Measurements from ENCODE around the gene PFKP.

Gene PFKP

DNA sequence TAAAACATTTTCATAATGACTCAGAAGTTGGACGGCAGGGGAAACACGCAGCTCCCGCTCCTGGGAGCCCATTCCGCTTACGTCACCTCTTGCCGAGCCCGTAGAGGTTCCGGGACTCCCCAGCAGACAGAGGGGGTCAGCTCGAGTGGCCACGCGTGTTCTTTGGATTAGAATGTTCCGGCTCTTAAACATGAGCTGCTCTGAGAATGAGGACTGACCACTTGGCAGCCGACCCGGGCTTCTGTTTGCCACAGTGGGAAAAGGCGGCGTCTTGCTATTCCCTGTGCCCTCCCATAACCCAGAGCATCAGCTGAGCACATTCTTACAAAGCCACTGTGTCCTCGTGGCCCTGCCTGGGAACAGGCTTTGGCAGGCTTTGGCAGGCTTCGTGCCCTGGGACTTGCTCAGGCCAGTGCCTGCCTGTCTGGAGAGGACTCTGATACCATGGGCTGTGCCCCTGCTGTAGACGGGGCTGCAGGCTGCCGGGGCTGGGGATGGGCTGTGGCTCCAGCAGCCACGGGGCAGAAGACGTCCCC lies 40.1 kb downstream of the PFKP start:
- peak overlapping the region; percentile 4; the same call in 1 of the 2 replicates for H3K4me3 ChIP-seq (ENCODE audit: control insufficient read depth, low read depth, low read length)
- DNase-seq (ENCODE audit: low read depth), result peak; percentile 90
- TF ChIP-seq, protein P1, sequence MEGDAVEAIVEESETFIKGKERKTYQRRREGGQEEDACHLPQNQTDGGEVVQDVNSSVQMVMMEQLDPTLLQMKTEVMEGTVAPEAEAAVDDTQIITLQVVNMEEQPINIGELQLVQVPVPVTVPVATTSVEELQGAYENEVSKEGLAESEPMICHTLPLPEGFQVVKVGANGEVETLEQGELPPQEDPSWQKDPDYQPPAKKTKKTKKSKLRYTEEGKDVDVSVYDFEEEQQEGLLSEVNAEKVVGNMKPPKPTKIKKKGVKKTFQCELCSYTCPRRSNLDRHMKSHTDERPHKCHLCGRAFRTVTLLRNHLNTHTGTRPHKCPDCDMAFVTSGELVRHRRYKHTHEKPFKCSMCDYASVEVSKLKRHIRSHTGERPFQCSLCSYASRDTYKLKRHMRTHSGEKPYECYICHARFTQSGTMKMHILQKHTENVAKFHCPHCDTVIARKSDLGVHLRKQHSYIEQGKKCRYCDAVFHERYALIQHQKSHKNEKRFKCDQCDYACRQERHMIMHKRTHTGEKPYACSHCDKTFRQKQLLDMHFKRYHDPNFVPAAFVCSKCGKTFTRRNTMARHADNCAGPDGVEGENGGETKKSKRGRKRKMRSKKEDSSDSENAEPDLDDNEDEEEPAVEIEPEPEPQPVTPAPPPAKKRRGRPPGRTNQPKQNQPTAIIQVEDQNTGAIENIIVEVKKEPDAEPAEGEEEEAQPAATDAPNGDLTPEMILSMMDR (IDR thresholded peaks at IDR 0.05; ENCODE audit: control insufficient read depth, insufficient read depth, low read depth, low read length, missing control alignments), result no peak

DNA sequence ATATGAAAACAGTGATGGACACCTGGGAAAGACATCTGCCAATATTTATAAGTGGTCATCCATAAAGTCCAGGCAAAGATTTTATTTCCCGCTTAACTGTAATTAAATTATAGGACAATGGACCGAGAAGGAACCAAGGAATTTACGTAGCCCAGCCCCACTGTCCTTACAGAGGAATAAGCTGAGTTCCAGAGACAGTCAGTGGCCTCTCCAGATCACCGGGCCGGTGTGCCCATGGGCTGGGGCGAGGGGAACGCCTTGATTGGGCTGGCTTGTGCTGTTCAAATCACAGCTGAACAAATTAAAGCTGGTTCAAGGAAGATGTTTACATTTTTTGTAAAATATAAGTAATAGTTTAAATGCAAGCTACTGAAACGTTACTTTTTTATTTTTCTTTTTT lies 40.7 kb downstream of the PFKP start:
- TF ChIP-seq, protein P1 (IDR thresholded peaks at IDR 0.05; ENCODE audit: control insufficient read depth, insufficient read depth, low read depth, low read length, missing control alignments), result no peak
- DNase-seq (ENCODE audit: low read depth), result no peak
- no peak overlapping the region for H3K4me3 ChIP-seq (ENCODE audit: control insufficient read depth, low read depth, low read length)

DNA sequence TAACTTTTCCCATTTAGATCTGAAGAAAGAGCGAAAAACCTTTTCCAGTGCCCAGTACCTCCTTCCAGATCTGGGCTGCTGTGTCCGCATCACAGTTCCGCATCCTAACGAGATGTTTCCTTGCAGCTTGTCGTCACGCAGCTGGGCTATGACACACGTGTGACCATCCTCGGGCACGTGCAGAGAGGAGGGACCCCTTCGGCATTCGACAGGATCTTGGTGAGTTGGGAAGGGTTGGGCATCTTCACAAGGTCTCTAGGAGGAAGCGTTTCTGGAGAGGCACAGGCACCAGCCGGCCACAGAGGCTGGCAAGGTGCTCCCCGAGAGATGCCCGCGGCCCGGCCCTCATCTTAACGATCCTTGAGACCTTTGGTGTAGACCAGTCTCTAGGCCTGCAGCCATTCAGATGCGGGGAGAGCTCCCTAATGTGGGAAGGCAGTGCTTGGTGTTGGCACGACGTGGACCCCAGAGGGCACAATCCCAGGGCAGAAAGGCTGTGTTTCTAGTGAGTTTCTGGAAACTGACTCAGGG lies 41.3 kb downstream of the PFKP start:
- TF ChIP-seq, protein P1 (IDR thresholded peaks at IDR 0.05; ENCODE audit: control insufficient read depth, insufficient read depth, low read depth, low read length, missing control alignments), result no peak
- H3K4me3 ChIP-seq (ENCODE audit: control insufficient read depth, low read depth, low read length), result no peak overlapping the region
- DNase-seq (ENCODE audit: low read depth), result no peak

DNA sequence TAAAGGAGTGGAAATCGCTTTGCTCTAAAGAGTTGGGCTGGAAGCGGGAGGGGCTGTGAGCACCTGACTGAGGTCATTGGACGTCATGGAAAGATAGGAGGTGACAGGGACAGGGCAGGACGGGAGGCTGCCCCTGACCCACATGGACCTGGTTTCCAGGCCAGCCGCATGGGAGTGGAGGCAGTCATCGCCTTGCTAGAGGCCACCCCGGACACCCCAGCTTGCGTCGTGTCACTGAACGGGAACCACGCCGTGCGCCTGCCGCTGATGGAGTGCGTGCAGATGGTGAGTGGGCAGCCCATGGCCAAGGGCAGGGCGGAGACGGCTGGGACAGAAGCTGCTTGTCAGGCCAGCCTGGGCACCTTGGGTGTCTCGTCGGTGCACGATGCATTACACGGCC lies 41.8 kb downstream of the PFKP start:
- no peak overlapping the region for H3K4me3 ChIP-seq (ENCODE audit: control insufficient read depth, low read depth, low read length)
- DNase-seq (ENCODE audit: low read depth), result no peak
- TF ChIP-seq, protein P1 (IDR thresholded peaks at IDR 0.05; ENCODE audit: control insufficient read depth, insufficient read depth, low read depth, low read length, missing control alignments), result no peak

DNA sequence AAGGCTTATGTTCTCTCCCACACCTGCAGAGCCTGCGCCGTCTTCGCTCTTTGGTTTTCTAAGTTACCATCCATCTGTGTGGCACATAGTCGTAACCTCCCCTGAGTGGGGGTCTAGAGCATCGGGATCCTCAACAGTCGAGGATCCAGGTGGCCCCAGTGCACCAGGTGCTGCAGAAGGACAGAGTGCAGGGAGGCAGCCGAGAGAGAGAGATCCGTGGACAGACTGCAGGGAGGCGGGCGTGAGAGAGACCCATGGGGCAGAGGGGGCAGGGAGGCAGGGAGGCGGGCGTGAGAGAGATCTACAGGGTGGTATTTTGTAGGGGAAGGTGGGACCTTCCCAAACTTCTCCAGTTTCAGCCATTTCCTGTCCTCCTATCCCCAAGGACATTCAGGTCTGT lies 42.3 kb downstream of the PFKP start:
- no peak for DNase-seq (ENCODE audit: low read depth)
- no peak overlapping the region for H3K4me3 ChIP-seq (ENCODE audit: control insufficient read depth, low read depth, low read length)
- TF ChIP-seq, protein P1 (IDR thresholded peaks at IDR 0.05; ENCODE audit: control insufficient read depth, insufficient read depth, low read depth, low read length, missing control alignments), result no peak

DNA sequence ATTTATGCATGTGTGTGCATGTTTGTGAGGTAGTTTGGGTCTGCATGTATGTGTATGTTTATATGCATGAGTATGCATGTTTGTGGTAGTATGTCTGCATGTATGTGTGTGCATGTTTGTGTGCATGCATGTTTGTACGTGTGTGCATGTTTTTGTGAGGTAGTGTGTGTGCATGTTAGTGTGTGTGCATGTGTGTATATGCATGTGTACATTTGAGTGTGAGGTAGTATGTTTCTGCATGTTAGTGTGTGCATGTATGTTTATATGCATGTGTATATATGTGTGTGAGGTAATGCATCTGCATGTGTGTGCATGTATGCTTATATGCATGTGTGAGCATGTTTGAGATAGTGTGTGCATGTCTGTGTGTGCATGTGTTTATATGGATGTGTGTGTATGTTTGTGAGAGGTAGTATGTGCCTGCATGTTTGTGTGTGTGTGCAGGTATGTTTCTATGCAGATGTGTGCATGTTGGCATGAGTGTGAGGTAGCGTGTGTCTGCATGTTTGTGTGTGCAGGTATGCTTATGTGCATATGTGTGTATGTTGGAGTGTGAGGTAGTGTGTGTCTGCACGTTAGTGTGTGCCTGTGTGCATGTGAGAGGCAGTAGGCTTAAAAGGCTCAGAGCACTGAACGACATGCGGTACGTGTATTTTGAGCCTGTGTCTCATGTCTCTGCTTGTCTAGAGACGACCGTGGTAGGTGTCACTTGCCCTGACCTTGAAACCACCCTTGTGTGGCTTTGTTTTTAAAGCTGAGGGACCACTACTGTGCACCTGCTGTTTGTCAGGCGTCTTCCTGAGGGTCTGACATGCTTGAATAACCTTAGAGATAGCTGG lies 43.7 kb downstream of the PFKP start:
- TF ChIP-seq, protein P1 (IDR thresholded peaks at IDR 0.05; ENCODE audit: control insufficient read depth, insufficient read depth, low read depth, low read length, missing control alignments), result no peak
- H3K4me3 ChIP-seq (ENCODE audit: control insufficient read depth, low read depth, low read length), result no peak overlapping the region
- DNase-seq (ENCODE audit: low read depth), result no peak

All from AG09309 (cell line).